Esophagus squamous epithelium (tissue), 4 donors: ENCODE results near the gene BRSK2.

Experiments
- CTCF ChIP-seq, 6 experiments: fragments of 450-650 bp in 4 of 6; fragments of 200-600 bp in 2 of 6; sonication (generic) in 2 of 6; IDR thresholded peaks; one replicate each; pipeline ENCODE4 v1.5.1; 2016 to 2019; ENCODE audit warnings: antibody characterized with exemption in 6 of 6, mild to moderate bottlenecking in 4 of 6, moderate library complexity in 4 of 6
- POLR2A ChIP-seq, 4 donors: fragments of 450-650 bp; IDR thresholded peaks; one replicate each; pipeline ENCODE4 v1.6.1; 2017; ENCODE audit warnings: antibody characterized with exemption in 4 of 4, mild to moderate bottlenecking in 4 of 4, moderate library complexity in 3 of 4

- no peak for TF ChIP-seq CTCF (IDR thresholded peaks at IDR 0.05)
- TF ChIP-seq POLR2A (IDR thresholded peaks at IDR 0.05) = no peak
Observed at GRCh38 chr11:1498262-1498661, 108.5 kb downstream of the BRSK2 start.
